ENCODE measurements around the gene MAEA.

Gene MAEA

GRCh38 chr4:1266881-1267763, 22.6 kb upstream of the MAEA start:
- Histone ChIP-seq H3K4me1 (ENCODE audit: control insufficient read depth in 1 of 2, insufficient read depth in 2 of 2, low read length in 2 of 2) (no peaks in the 10 kb centered on the region), H3K4me3 (ENCODE audit: low read depth in 1 of 2, low read length in 2 of 2) (no peak overlapping the region), H3K27ac (ENCODE audit: low read length) (no peak overlapping the region), H3K9me3 (ENCODE audit: control insufficient read depth in 1 of 2, low read length in 2 of 2) (peaks cover 0 to 5% of the 10 kb centered on the region in 2 donors), H3K36me3 (ENCODE audit: control insufficient read depth in 1 of 2, insufficient read depth in 2 of 2, low read length in 2 of 2) (no peaks in the 10 kb centered on the region), H3K27me3 (ENCODE audit: low read depth, low read length) (no peaks in the 10 kb centered on the region)

- Histone ChIP-seq H3K36me3 (ENCODE audit: control insufficient read depth in 1 of 2, insufficient read depth in 2 of 2, low read length in 2 of 2) (no peaks in the 10 kb centered on the region), H3K4me3 (ENCODE audit: low read depth in 1 of 2, low read length in 2 of 2) (no peak overlapping the region), H3K27ac (ENCODE audit: low read length) (no peak overlapping the region), H3K4me1 (ENCODE audit: control insufficient read depth in 1 of 2, insufficient read depth in 2 of 2, low read length in 2 of 2) (no peaks in the 10 kb centered on the region), H3K9me3 (ENCODE audit: control insufficient read depth in 1 of 2, low read length in 2 of 2) (peaks cover 0 to 5% of the 10 kb centered on the region in 2 donors), H3K27me3 (ENCODE audit: low read depth, low read length) (no peaks in the 10 kb centered on the region)
These were observed 20.5 kb upstream of the MAEA start for GRCh38 chr4:1269209-1269608.

GRCh38 chr4:1271686-1272085, 18.0 kb upstream of the MAEA start:
- Histone ChIP-seq H3K27me3 (ENCODE audit: low read depth, low read length) (no peaks in the 10 kb centered on the region), H3K4me1 (ENCODE audit: control insufficient read depth in 1 of 2, insufficient read depth in 2 of 2, low read length in 2 of 2) (no peaks in the 10 kb centered on the region), H3K9me3 (ENCODE audit: control insufficient read depth in 1 of 2, low read length in 2 of 2) (peaks cover 0 to 5% of the 10 kb centered on the region in 2 donors), H3K4me3 (ENCODE audit: low read depth in 1 of 2, low read length in 2 of 2) (no peak overlapping the region), H3K36me3 (ENCODE audit: control insufficient read depth in 1 of 2, insufficient read depth in 2 of 2, low read length in 2 of 2) (no peaks in the 10 kb centered on the region), H3K27ac (ENCODE audit: low read length) (no peak overlapping the region)

DNA sequence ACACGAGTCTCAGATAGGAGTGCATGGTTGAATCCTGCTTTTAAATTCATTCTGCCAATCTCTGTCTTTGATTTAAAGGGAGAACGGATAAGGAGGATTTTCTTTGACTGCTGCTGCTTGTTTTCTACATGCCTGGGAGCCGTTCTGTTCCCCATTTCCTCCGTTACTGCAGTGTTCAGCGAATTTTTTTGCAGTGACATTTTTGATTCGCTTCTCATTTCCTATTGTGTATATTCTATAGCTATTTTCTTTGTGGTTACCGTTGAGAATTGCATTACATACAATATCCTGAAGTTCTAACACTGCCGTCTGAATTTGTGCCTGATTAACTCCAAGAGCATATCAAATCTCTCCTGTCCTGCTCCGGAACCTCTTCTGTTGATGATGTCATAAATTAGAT, 14.8 kb upstream of the MAEA start:
- no peak overlapping the region for H3K27ac ChIP-seq (ENCODE audit: low read length)
- H3K27me3 ChIP-seq (ENCODE audit: low read depth, low read length), result no peaks in the 10 kb centered on the region
- H3K4me1 ChIP-seq (ENCODE audit: control insufficient read depth in 1 of 2, insufficient read depth in 2 of 2, low read length in 2 of 2), result no peaks in the 10 kb centered on the region
- H3K4me3 ChIP-seq (ENCODE audit: low read depth in 1 of 2, low read length in 2 of 2), result no peak overlapping the region
- no peaks in the 10 kb centered on the region for H3K36me3 ChIP-seq (ENCODE audit: control insufficient read depth in 1 of 2, insufficient read depth in 2 of 2, low read length in 2 of 2)
- no peaks in the 10 kb centered on the region for H3K9me3 ChIP-seq (ENCODE audit: control insufficient read depth in 1 of 2, low read length in 2 of 2)

GRCh38 chr4:1276984-1277383, 12.7 kb upstream of the MAEA start:
- no peak overlapping the region for H3K4me3 ChIP-seq (ENCODE audit: low read depth in 1 of 2, low read length in 2 of 2)
- no peaks in the 10 kb centered on the region for H3K27me3 ChIP-seq (ENCODE audit: low read depth, low read length)
- no peaks in the 10 kb centered on the region for H3K4me1 ChIP-seq (ENCODE audit: control insufficient read depth in 1 of 2, insufficient read depth in 2 of 2, low read length in 2 of 2)
- no peak overlapping the region for H3K27ac ChIP-seq (ENCODE audit: low read length)
- H3K9me3 ChIP-seq (ENCODE audit: control insufficient read depth in 1 of 2, low read length in 2 of 2), result no peaks in the 10 kb centered on the region
- H3K36me3 ChIP-seq (ENCODE audit: control insufficient read depth in 1 of 2, insufficient read depth in 2 of 2, low read length in 2 of 2), result no peaks in the 10 kb centered on the region

- H3K4me1 ChIP-seq (ENCODE audit: control insufficient read depth in 1 of 2, insufficient read depth in 2 of 2, low read length in 2 of 2), result no peaks in the 10 kb centered on the region
- no peak overlapping the region for H3K27ac ChIP-seq (ENCODE audit: low read length)
- no peaks in the 10 kb centered on the region for H3K9me3 ChIP-seq (ENCODE audit: control insufficient read depth in 1 of 2, low read length in 2 of 2)
- no peak overlapping the region for H3K4me3 ChIP-seq (ENCODE audit: low read depth in 1 of 2, low read length in 2 of 2)
- no peaks in the 10 kb centered on the region for H3K36me3 ChIP-seq (ENCODE audit: control insufficient read depth in 1 of 2, insufficient read depth in 2 of 2, low read length in 2 of 2)
- no peaks in the 10 kb centered on the region for H3K27me3 ChIP-seq (ENCODE audit: low read depth, low read length)
These were observed 11.7 kb upstream of the MAEA start for GRCh38 chr4:1277667-1278665.

- no peak overlapping the region for H3K27ac ChIP-seq (ENCODE audit: low read length)
- no peak overlapping the region for H3K4me3 ChIP-seq (ENCODE audit: low read depth in 1 of 2, low read length in 2 of 2)
- H3K36me3 ChIP-seq (ENCODE audit: control insufficient read depth in 1 of 2, insufficient read depth in 2 of 2, low read length in 2 of 2), result no peaks in the 10 kb centered on the region
- H3K27me3 ChIP-seq (ENCODE audit: low read depth, low read length), result no peaks in the 10 kb centered on the region
- no peaks in the 10 kb centered on the region for H3K4me1 ChIP-seq (ENCODE audit: control insufficient read depth in 1 of 2, insufficient read depth in 2 of 2, low read length in 2 of 2)
- H3K9me3 ChIP-seq (ENCODE audit: control insufficient read depth in 1 of 2, low read length in 2 of 2), result no peaks in the 10 kb centered on the region
These were observed 10.4 kb upstream of the MAEA start for GRCh38 chr4:1279253-1279652.

- Histone ChIP-seq H3K36me3 (ENCODE audit: control insufficient read depth in 1 of 2, insufficient read depth in 2 of 2, low read length in 2 of 2) (no peaks in the 10 kb centered on the region), H3K9me3 (ENCODE audit: control insufficient read depth in 1 of 2, low read length in 2 of 2) (no peaks in the 10 kb centered on the region), H3K27ac (ENCODE audit: low read length) (no peak overlapping the region), H3K27me3 (ENCODE audit: low read depth, low read length) (no peaks in the 10 kb centered on the region), H3K4me1 (ENCODE audit: control insufficient read depth in 1 of 2, insufficient read depth in 2 of 2, low read length in 2 of 2) (no peaks in the 10 kb centered on the region), H3K4me3 (ENCODE audit: low read depth in 1 of 2, low read length in 2 of 2) (no peak overlapping the region)
These were observed 6.0 kb upstream of the MAEA start for GRCh38 chr4:1283711-1284110.

GRCh38 chr4:1285151-1285789, 4.4 kb upstream of the MAEA start:
- Histone ChIP-seq H3K9me3 (ENCODE audit: control insufficient read depth in 1 of 2, low read length in 2 of 2) (no peaks in the 10 kb centered on the region), H3K27me3 (ENCODE audit: low read depth, low read length) (no peaks in the 10 kb centered on the region), H3K4me3 (ENCODE audit: low read depth in 1 of 2, low read length in 2 of 2) (no peak overlapping the region), H3K4me1 (ENCODE audit: control insufficient read depth in 1 of 2, insufficient read depth in 2 of 2, low read length in 2 of 2) (peaks cover 3 to 4% of the 10 kb centered on the region in 2 donors), H3K36me3 (ENCODE audit: control insufficient read depth in 1 of 2, insufficient read depth in 2 of 2, low read length in 2 of 2) (no peaks in the 10 kb centered on the region), H3K27ac (ENCODE audit: low read length) (no peak overlapping the region)

GRCh38 chr4:1285790-1286553, 3.7 kb upstream of the MAEA start:
- Histone ChIP-seq H3K27me3 (ENCODE audit: low read depth, low read length) (no peaks in the 10 kb centered on the region), H3K36me3 (ENCODE audit: control insufficient read depth in 1 of 2, insufficient read depth in 2 of 2, low read length in 2 of 2) (no peaks in the 10 kb centered on the region), H3K27ac (ENCODE audit: low read length) (no peak overlapping the region), H3K9me3 (ENCODE audit: control insufficient read depth in 1 of 2, low read length in 2 of 2) (no peaks in the 10 kb centered on the region), H3K4me3 (ENCODE audit: low read depth in 1 of 2, low read length in 2 of 2) (no peak overlapping the region), H3K4me1 (ENCODE audit: control insufficient read depth in 1 of 2, insufficient read depth in 2 of 2, low read length in 2 of 2) (peaks cover 3 to 11% of the 10 kb centered on the region in 2 donors)
